HCT116 (cell line): ENCODE results near the gene NXPH1. TPM values are rescaled to one million over a fixed set of nuclear protein-coding genes. Genes with fewer than 3 reads are reported as not detected.

Source experiments
- ATAC-seq: fragments of 200-7000 bp; cut with Tn5 transposase; 2 replicates; pipeline ENCODE4 v1.9.1; 2020; ENCODE audit warnings: mild to moderate bottlenecking, moderate library complexity
- BruUV-seq: library from RNA; stranded (reverse); fragments of 400-500 nt; replicated peaks from 2 replicates; lab custom pipeline; 2021; lab: Mats Ljungman, UMichigan
- CTCF ChIA-PET: fragments of 300-600 bp; sonication (Branson Sonifier 250); formaldehyde crosslinking; loops from one replicate; lab custom pipeline; 2021; ENCODE audit warnings: antibody characterized with exemption; lab: Charles Lee
- POLR2A ChIA-PET: fragments of 300-600, 350-600 bp; sonication (Branson Sonifier 250); formaldehyde crosslinking; loops from one replicate; lab custom pipeline; 2021; ENCODE audit warnings: antibody characterized with exemption; lab: Charles Lee
- RAD21 ChIA-PET, 2 experiments: fragments of 300-600 bp; sonication (Branson Sonifier 250); formaldehyde crosslinking; loops; one replicate each; lab custom pipeline; 2023; ENCODE audit warnings: low total read pairs in 2 of 2; ENCODE audit not compliant: uncharacterized antibody in 2 of 2, unreplicated experiment in 2 of 2, low non-redundant PET in 1 of 2; lab: Charles Lee
- DNase-seq: peaks from one replicate; pipeline ENCODE4 v3.0.0-alpha.2; 2010; ENCODE audit warnings: low read depth, low spot score
- H2AFZ ChIP-seq: fragments of 200-600 bp; shearing (Covaris generic), sonication (generic); 2 replicates; pipeline ENCODE4 v1.6.1; 2017; ENCODE audit warnings: low read depth, mixed run types, mixed read lengths, antibody characterized with exemption, low read length; ENCODE audit not compliant: poor library complexity, severe bottlenecking
- H3K27ac ChIP-seq: 2 replicates; pipeline ENCODE4 v1.5.1; 2012; ENCODE audit warnings: low read depth, low read length
- H3K27me3 ChIP-seq: fragments of 200-600 bp; sonication (generic); 2 replicates; pipeline ENCODE4 v1.6.1; 2016; ENCODE audit warnings: mixed run types, low read length, mixed read lengths; ENCODE audit not compliant: insufficient read depth
- H3K36me3 ChIP-seq, 2 experiments: fragments of 200-500 bp in 1 of 2; fragments of 200-600 bp in 1 of 2; sonication (Bioruptor generic) in 1 of 2; sonication (generic) in 1 of 2; 2 replicates each; pipeline versions ENCODE4 v1.5.1 to v1.6.1; 2014 to 2016; ENCODE audit warnings: low read length in 2 of 2, inconsistent platforms in 1 of 2, mixed read lengths in 1 of 2, mixed run types in 1 of 2; ENCODE audit not compliant: insufficient read depth in 2 of 2, control insufficient read depth in 1 of 2
- H3K4me1 ChIP-seq, 2 experiments: fragments of 200-600 bp in 1 of 2; sonication (generic) in 1 of 2; 2 replicates each; pipeline versions ENCODE4 v1.5.1 to v1.6.1; 2012 to 2017; ENCODE audit warnings: low read length in 2 of 2, inconsistent platforms in 1 of 2, mild to moderate bottlenecking in 1 of 2, mixed read lengths in 1 of 2, mixed run types in 1 of 2, moderate library complexity in 1 of 2; ENCODE audit not compliant: insufficient read depth in 2 of 2, control insufficient read depth in 1 of 2
- H3K4me2 ChIP-seq: fragments of 200-600 bp; sonication (generic); 2 replicates; pipeline ENCODE4 v1.6.1; 2017; ENCODE audit warnings: mixed run types, low read length, mixed read lengths
- H3K4me3 ChIP-seq, 2 experiments: fragments of 200-600 bp in 1 of 2; sonication (generic) in 1 of 2; replicated peaks in 1 of 2; 2 replicates each; pipeline ENCODE4 v1.5.1; 2011 to 2016; ENCODE audit warnings: low read length in 2 of 2, control low read depth in 1 of 2, low read depth in 1 of 2, mild to moderate bottlenecking in 1 of 2, mixed read lengths in 1 of 2, mixed run types in 1 of 2
- H3K79me2 ChIP-seq: fragments of 200-600 bp; sonication (generic); 2 replicates; pipeline ENCODE4 v1.6.1; 2017; ENCODE audit warnings: mild to moderate bottlenecking, mixed run types, low read length, moderate library complexity, mixed read lengths; ENCODE audit not compliant: insufficient read depth
- H3K9ac ChIP-seq: fragments of 200-600 bp; sonication (generic); 2 replicates; pipeline ENCODE4 v1.6.1; 2016; ENCODE audit warnings: low read length, mixed read lengths
- H3K9me2 ChIP-seq: fragments of 200-600 bp; sonication (generic), shearing (Covaris generic); 2 replicates; pipeline ENCODE4 v1.6.1; 2017; ENCODE audit warnings: mixed run types, mild to moderate bottlenecking, moderate library complexity; ENCODE audit not compliant: insufficient read depth
- H3K9me3 ChIP-seq, 2 experiments: fragments of 200-500 bp in 1 of 2; fragments of 200-600 bp in 1 of 2; sonication (Bioruptor generic) in 1 of 2; sonication (generic) in 1 of 2; 2 replicates each; pipeline ENCODE4 v1.6.1; 2014 to 2017; ENCODE audit warnings: low read length in 2 of 2, mixed read lengths in 2 of 2, inconsistent platforms in 1 of 2, low read depth in 1 of 2, mild to moderate bottlenecking in 1 of 2, mixed run types in 1 of 2, moderate library complexity in 1 of 2; ENCODE audit not compliant: control insufficient read depth in 1 of 2, insufficient read depth in 1 of 2
- H4K20me1 ChIP-seq: fragments of 200-600 bp; sonication (generic), shearing (Covaris generic); 2 replicates; pipeline ENCODE4 v1.6.1; 2017; ENCODE audit warnings: mixed run types, mild to moderate bottlenecking, moderate library complexity; ENCODE audit not compliant: insufficient read depth
- CEBPB ChIP-seq: IDR thresholded peaks from 2 replicates; pipeline ENCODE4 v1.6.1; 2012; ENCODE audit warnings: low read depth
- EGR1 ChIP-seq: IDR thresholded peaks from 2 replicates; pipeline ENCODE4 v1.6.1; 2012; ENCODE audit warnings: low read depth
- EZH2 ChIP-seq: fragments of 200-600 bp; sonication (generic); IDR thresholded peaks from 2 replicates; pipeline ENCODE4 v1.6.1; 2017; ENCODE audit warnings: antibody characterized with exemption, mixed run types
- EZH2phosphoT487 ChIP-seq: fragments of 200-600 bp; IDR thresholded peaks from 2 replicates; pipeline ENCODE4 v1.6.1; 2018; ENCODE audit warnings: antibody characterized with exemption, borderline replicate concordance
- FOSL1 ChIP-seq: IDR thresholded peaks from 2 replicates; pipeline ENCODE4 v1.6.1; 2012; ENCODE audit warnings: low read depth
- MAX ChIP-seq: IDR thresholded peaks from 2 replicates; pipeline ENCODE4 v1.6.1; 2012
- RAD21 ChIP-seq: IDR thresholded peaks from 2 replicates; pipeline ENCODE4 v1.6.1; 2012; ENCODE audit warnings: low read depth, mild to moderate bottlenecking
- SIN3A ChIP-seq: IDR thresholded peaks from 2 replicates; pipeline ENCODE4 v1.6.1; 2012; ENCODE audit warnings: low read depth
- SP1 ChIP-seq: IDR thresholded peaks from 2 replicates; pipeline ENCODE4 v1.6.1; 2012; ENCODE audit warnings: low read depth
- TCF7L2 ChIP-seq: IDR thresholded peaks from 2 replicates; pipeline ENCODE4 v1.7.0; 2011; ENCODE audit warnings: borderline replicate concordance, inconsistent platforms; ENCODE audit not compliant: insufficient read depth, insufficient read length; ENCODE audit errors: extremely low read depth
- YY1 ChIP-seq: IDR thresholded peaks from 2 replicates; pipeline ENCODE4 v1.6.1; 2011; ENCODE audit warnings: low read length, low read depth, moderate library complexity, mild to moderate bottlenecking; ENCODE audit not compliant: insufficient replicate concordance; ENCODE audit errors: extremely low read depth
- ZBTB33 ChIP-seq: IDR thresholded peaks from 2 replicates; pipeline ENCODE4 v1.6.1; 2011; ENCODE audit warnings: mild to moderate bottlenecking, low read length, moderate library complexity; ENCODE audit not compliant: insufficient replicate concordance; ENCODE audit errors: extremely low read depth
- ZNF274 ChIP-seq: fragments of 200-500 bp; sonication (Bioruptor generic); IDR thresholded peaks from 2 replicates; pipeline ENCODE4 v1.6.1; 2014; ENCODE audit warnings: mild to moderate bottlenecking, low read depth, low read length, inconsistent platforms
- intact Hi-C: fragments of 100-400 bp; cut with micrococcal nuclease; formaldehyde crosslinking; loops from 2 replicates; pipeline ENCODE4 v1.10.0; 2022
- total RNA-seq: library from RNA; stranded (reverse); gene quantifications from one replicate; pipeline ENCODE4 v1.2.1, GENCODE V29; 2021; ENCODE audit not compliant: unreplicated experiment

The NXPH1 gene
- total RNA-seq, 1 experiment from 2014 or later: 0.17 TPM

DNA sequence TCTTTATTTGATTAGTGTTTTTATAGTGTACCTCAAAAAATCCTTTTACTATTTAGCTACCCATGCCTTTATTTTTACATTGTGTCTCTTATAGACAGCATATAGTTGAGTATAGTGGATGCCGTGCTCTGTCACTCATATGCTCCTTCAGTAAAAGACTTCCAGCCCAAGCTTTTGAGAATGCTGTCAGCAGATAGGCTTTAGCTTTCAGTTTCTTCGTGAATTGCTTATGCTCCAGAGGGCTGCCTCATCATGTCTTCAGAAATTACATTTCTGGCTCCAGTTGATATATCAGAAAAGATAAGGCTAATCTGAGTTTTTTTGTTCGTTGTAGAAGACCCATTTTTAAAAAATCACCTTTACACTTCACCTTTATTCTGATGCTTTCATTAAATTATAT lies 332.0 kb downstream of the NXPH1 start:
- TF ChIP-seq ZBTB33 (no peak), EZH2 (no peak), TCF7L2 (no peak), MAX (no peak), EZH2phosphoT487 (no peak), SIN3A (no peak), YY1 (no peak), SP1 (no peak), FOSL1 (no peak), ZNF274 (no peak), RAD21 (no peak), CEBPB (no peak), EGR1 (no peak)
- CTCF ChIA-PET: no interaction called here

More for the DNA sequence above, 332.0 kb downstream of the NXPH1 start:
- no peak for DNase-seq
- no peak overlapping the region for H3K4me3 ChIP-seq
- no peak for ATAC-seq
- intact Hi-C loops: no loop called here
- H3K4me2 ChIP-seq: no peak overlapping the region
- H2AFZ ChIP-seq: no peak overlapping the region
- no TSS peak for BruUV-seq
- H3K27ac ChIP-seq: no peak overlapping the region
- no peaks in the 10 kb centered on the region for H3K36me3 ChIP-seq
- H3K4me1 ChIP-seq: no peaks in the 10 kb centered on the region
- H3K9ac ChIP-seq: no peak overlapping the region
- H4K20me1 ChIP-seq: no peaks in the 10 kb centered on the region
- H3K27me3 ChIP-seq: no peaks in the 10 kb centered on the region
- ChIA-PET POLR2A (no interaction called here), RAD21 (no interaction called here)
- 0 out of 4 replicates have a peak, but pooled peaks cover 3 to 4% of the 10 kb centered on the region in 2 experiments for H3K9me3 ChIP-seq
- H3K9me2 ChIP-seq: no peaks in the 10 kb centered on the region
- H3K79me2 ChIP-seq: no peaks in the 10 kb centered on the region
